ENCODE results near the gene GIT2.

GRCh38 chr12:109962398-109962797, 33.8 kb downstream of the GIT2 start:
- TF ChIP-seq, protein P1, sequence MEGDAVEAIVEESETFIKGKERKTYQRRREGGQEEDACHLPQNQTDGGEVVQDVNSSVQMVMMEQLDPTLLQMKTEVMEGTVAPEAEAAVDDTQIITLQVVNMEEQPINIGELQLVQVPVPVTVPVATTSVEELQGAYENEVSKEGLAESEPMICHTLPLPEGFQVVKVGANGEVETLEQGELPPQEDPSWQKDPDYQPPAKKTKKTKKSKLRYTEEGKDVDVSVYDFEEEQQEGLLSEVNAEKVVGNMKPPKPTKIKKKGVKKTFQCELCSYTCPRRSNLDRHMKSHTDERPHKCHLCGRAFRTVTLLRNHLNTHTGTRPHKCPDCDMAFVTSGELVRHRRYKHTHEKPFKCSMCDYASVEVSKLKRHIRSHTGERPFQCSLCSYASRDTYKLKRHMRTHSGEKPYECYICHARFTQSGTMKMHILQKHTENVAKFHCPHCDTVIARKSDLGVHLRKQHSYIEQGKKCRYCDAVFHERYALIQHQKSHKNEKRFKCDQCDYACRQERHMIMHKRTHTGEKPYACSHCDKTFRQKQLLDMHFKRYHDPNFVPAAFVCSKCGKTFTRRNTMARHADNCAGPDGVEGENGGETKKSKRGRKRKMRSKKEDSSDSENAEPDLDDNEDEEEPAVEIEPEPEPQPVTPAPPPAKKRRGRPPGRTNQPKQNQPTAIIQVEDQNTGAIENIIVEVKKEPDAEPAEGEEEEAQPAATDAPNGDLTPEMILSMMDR (conservative IDR thresholded peaks at IDR 0.05): no peak
- TF ChIP-seq EZH2 (IDR thresholded peaks at IDR 0.05; ENCODE audit: low read depth): no peak
